K562 (cell line): Measurements from ENCODE around the gene RPUSD2. TPM values are rescaled to one million over a fixed set of nuclear protein-coding genes. Genes with fewer than 3 reads are reported as not detected.

Source experiments
- ATF2 ChIP-seq: sonication (generic); formaldehyde crosslinking; IDR thresholded peaks from 2 replicates; pipeline ENCODE4 v1.8.1; 2022; ENCODE audit warnings: missing genetic modification reagents
- CUX1 ChIP-seq: fragments of 200-800 bp; sonication (Bioruptor generic); IDR thresholded peaks from 2 replicates; pipeline ENCODE4 v1.6.1; 2016; ENCODE audit warnings: missing genetic modification characterization, missing compliant biosample characterization
- NCOR1 ChIP-seq: fragments of 450-650 bp; IDR thresholded peaks from 2 replicates; pipeline ENCODE4 v1.6.1; 2016; ENCODE audit warnings: mild to moderate bottlenecking, moderate library complexity
- NR2C1 ChIP-seq, 2 experiments: fragments of 450-650 bp; IDR thresholded peaks; 2 replicates each; pipeline ENCODE4 v1.6.1; 2017; ENCODE audit warnings: mild to moderate bottlenecking in 2 of 2, antibody characterized with exemption in 1 of 2, inconsistent platforms in 1 of 2, missing compliant biosample characterization in 1 of 2, missing genetic modification characterization in 1 of 2
- NR2F6 ChIP-seq: fragments of 450-650 bp; formaldehyde crosslinking; IDR thresholded peaks from 2 replicates; pipeline ENCODE4 v1.4.0; 2020; ENCODE audit warnings: mild to moderate bottlenecking
- NRF1 ChIP-seq, 2 experiments: fragments of 450-650 bp; IDR thresholded peaks in 1 of 2; conservative IDR thresholded peaks in 1 of 2; 2 replicates each; pipeline ENCODE4 v1.6.1; 2014; ENCODE audit warnings: mild to moderate bottlenecking in 2 of 2
- PHB ChIP-seq: fragments of 250-450 bp; sonication (Bioruptor Pico); IDR thresholded peaks from 2 replicates; pipeline ENCODE4 v1.5.0; 2021
- PPARD ChIP-seq: fragments of 250-450 bp; sonication (Bioruptor Pico); IDR thresholded peaks from 2 replicates; pipeline ENCODE4 v1.8.0; 2022; ENCODE audit warnings: inconsistent platforms, mild to moderate bottlenecking, moderate library complexity
- SIX5 ChIP-seq, 2 experiments: IDR thresholded peaks; 2 replicates each; pipeline ENCODE4 v1.6.1; 2011; ENCODE audit warnings: low read length in 2 of 2, borderline replicate concordance in 1 of 2, low read depth in 1 of 2, mild to moderate bottlenecking in 1 of 2, moderate library complexity in 1 of 2; ENCODE audit not compliant: insufficient read depth in 1 of 2
- TFAP4 ChIP-seq: sonication (generic); formaldehyde crosslinking; IDR thresholded peaks from 2 replicates; pipeline ENCODE4 v1.8.0; 2022; ENCODE audit warnings: missing genetic modification reagents, mild to moderate bottlenecking, moderate library complexity, borderline replicate concordance
- ZC3H11A ChIP-seq: IDR thresholded peaks from 2 replicates; pipeline ENCODE4 v1.6.1; 2012; ENCODE audit warnings: low read depth, low read length, improper control_type of control experiment
- ZNF133 ChIP-seq: fragments of 250-450 bp; sonication (Bioruptor Pico); IDR thresholded peaks from 2 replicates; pipeline ENCODE4 v1.4.0; 2020; ENCODE audit warnings: mild to moderate bottlenecking
- polyA plus RNA-seq, 8 experiments: library from polyadenylated mRNA; depleted of rRNA in 4 of 8; stranded (reverse) in 5 of 8; unstranded in 3 of 8; fragments of >200 nt; fragmentation: Nextera tagmentation in 2 of 8; fragmentation: Illumina TruSeq in 1 of 8; extraction: Ambion mirVana in 2 of 8; extraction: Trizol in 1 of 8; gene quantifications; 2 replicates each; pipeline versions ENCODE4 v1.2.1 to v1.2.3, GENCODE V29; 2011 to 2014; ENCODE audit warnings: inconsistent platforms in 1 of 8, missing spikeins in 1 of 8
- total RNA-seq, 7 experiments: library from RNA; depleted of rRNA in 6 of 7; stranded (reverse); fragments of >200 nt in 6 of 7; fragmentation: Illumina TruSeq in 2 of 7; extraction: Trizol in 2 of 7; gene quantifications; 2 replicates each; pipeline versions ENCODE4 v1.2.1 to v1.2.3, GENCODE V29; 2011 to 2021; ENCODE audit warnings: low replicate concordance in 1 of 7
- TF ChIP-seq, protein P1 (sequence below): fragments of 250-450 bp; sonication (Bioruptor Pico); IDR thresholded peaks from 2 replicates; pipeline ENCODE4 v1.4.0; 2020; ENCODE audit warnings: mild to moderate bottlenecking
- TF ChIP-seq, protein P2 (sequence below): IDR thresholded peaks from 2 replicates; pipeline ENCODE4 v1.6.1; 2012; ENCODE audit warnings: low read depth, low read length, improper control_type of control experiment, borderline replicate concordance

RPUSD2 gene
- total and polyA plus RNA-seq, 9 of the 15 experiments (the other 6 are each of a cell fraction or from before 2014, with no cell fraction given), result 3.7 to 30.2 (median 14.3) TPM

DNA sequence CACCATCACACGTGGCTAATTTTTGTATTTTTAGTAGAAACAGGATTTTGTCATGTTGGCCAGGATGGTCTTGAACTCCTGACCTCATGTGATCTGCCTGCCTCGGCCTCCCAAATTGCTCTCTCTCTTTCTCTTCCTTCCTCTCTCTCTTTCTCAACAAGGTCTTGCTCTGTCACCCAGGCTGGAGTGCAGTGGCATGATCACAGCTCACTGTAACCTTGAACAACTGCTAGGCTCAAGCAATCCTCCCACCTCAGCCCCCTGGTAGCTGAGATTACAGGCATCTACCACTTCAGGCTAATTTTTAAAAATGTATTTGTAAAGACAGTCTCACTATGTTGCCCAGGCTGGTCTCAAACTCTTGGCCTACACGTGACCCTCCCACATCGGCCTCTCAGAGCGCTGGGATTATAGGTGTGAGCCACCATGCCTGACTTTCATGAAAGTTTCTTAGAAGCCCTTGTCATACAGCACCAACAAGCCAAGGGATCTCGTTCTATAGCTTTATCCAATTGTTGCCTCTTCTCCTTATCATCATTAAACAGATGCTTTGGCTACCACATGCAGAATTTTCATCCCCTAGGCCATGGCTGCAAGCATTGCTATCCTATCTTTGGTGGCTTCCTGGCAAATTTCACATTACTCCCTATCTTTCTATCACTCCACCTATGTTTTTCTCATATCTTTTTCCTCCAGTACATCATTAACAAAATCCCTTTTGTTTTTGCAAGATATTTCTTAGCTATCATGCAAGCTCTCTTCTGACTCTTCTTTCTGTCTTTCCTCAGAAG, 10.0 kb upstream of the RPUSD2 start (continued):
- TF ChIP-seq CUX1 (CRISPR knock-in tag) (no peak), NRF1 (conservative IDR thresholded peaks at IDR 0.05 in 1 of 2, IDR thresholded peaks at IDR 0.05 in 1 of 2) (peak in 1 of 2 experiments; percentile 38; a peak in 2 of 4 replicates), NR2F6 (CRISPR knock-in tag) (no peak), ZNF133 (no peak), NCOR1 (peak; percentile 97), TFAP4 (CRISPR knock-in tag) (peak; percentile 41), PHB (CRISPR knock-in tag) (no peak), NR2C1 (IDR thresholded peaks at IDR 0.05) (no peak), NR2C1 (tag; IDR thresholded peaks at IDR 0.05) (0 out of 2 replicates have a peak, but pooled peaks have one; percentile 6), PPARD (CRISPR knock-in tag) (no peak), SIX5 (IDR thresholded peaks at IDR 0.05; ENCODE audit: borderline replicate concordance in 1 of 2, insufficient read depth in 1 of 2, low read depth in 1 of 2, low read length in 2 of 2) (no peak), ZC3H11A (no peak), ATF2 (CRISPR knock-in tag) (no peak)
- TF ChIP-seq, protein P1, sequence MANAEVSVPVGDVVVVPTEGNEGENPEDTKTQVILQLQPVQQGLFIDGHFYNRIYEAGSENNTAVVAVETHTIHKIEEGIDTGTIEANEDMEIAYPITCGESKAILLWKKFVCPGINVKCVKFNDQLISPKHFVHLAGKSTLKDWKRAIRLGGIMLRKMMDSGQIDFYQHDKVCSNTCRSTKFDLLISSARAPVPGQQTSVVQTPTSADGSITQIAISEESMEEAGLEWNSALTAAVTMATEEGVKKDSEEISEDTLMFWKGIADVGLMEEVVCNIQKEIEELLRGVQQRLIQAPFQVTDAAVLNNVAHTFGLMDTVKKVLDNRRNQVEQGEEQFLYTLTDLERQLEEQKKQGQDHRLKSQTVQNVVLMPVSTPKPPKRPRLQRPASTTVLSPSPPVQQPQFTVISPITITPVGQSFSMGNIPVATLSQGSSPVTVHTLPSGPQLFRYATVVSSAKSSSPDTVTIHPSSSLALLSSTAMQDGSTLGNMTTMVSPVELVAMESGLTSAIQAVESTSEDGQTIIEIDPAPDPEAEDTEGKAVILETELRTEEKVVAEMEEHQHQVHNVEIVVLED (CRISPR knock-in tag), result no peak
- TF ChIP-seq, protein P2, sequence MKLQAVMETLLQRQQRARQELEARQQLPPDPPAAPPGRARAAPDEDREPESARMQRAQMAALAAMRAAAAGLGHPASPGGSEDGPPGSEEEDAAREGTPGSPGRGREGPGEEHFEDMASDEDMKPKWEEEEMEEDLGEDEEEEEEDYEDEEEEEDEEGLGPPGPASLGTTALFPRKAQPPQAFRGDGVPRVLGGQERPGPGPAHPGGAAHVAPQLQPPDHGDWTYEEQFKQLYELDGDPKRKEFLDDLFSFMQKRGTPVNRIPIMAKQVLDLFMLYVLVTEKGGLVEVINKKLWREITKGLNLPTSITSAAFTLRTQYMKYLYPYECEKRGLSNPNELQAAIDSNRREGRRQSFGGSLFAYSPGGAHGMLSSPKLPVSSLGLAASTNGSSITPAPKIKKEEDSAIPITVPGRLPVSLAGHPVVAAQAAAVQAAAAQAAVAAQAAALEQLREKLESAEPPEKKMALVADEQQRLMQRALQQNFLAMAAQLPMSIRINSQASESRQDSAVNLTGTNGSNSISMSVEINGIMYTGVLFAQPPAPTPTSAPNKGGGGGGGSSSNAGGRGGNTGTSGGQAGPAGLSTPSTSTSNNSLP, result peak; percentile 95
